ENCODE results near the gene PSEN1.

Gene PSEN1

DNA sequence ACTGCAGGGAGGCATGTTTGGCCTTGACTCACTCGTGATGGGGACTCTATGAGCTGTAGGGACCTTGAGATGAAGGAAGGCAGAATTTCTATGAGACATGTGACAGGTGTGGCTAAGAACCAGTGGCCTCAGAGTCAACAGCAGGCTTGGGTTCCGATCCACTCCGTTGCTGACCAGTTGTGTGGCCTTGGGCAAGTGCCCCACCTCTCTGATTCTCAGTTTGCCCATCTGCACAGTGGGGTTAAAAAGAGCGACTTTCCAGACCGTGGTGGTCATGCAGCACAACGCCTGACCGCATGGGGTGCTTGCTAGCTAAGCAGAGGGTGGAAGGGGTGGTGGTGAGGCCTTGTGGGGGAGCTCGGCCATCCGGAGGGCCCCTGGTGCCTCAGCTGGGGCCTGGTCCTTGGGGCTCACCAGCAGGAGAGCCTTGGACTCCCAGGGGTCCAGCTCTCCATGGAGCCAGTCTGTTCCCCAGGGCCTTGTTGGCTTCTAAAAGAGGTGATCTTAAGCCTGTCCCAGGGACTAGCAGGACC lies 119.5 kb downstream of the PSEN1 start:
- no peak for DNase-seq

DNA sequence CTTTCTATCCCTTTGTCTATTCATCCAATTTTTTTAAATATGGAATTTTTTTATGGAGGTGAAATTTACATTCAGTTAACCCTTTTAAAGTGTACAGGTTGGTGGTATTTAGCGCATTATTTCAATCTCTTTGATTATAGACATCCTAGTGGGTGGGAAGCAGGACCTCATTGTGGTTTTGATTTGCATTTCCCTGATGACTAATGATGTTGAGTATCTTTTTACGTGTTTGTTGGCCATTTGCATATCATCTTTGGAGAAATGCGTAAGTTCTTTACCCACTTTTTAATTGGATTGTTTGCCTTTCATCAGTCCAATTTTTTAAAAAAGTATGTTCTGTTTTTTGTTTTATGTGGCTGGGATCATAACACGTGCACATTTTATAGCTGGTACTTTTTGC lies 121.8 kb downstream of the PSEN1 start:
- no peak for DNase-seq

DNA sequence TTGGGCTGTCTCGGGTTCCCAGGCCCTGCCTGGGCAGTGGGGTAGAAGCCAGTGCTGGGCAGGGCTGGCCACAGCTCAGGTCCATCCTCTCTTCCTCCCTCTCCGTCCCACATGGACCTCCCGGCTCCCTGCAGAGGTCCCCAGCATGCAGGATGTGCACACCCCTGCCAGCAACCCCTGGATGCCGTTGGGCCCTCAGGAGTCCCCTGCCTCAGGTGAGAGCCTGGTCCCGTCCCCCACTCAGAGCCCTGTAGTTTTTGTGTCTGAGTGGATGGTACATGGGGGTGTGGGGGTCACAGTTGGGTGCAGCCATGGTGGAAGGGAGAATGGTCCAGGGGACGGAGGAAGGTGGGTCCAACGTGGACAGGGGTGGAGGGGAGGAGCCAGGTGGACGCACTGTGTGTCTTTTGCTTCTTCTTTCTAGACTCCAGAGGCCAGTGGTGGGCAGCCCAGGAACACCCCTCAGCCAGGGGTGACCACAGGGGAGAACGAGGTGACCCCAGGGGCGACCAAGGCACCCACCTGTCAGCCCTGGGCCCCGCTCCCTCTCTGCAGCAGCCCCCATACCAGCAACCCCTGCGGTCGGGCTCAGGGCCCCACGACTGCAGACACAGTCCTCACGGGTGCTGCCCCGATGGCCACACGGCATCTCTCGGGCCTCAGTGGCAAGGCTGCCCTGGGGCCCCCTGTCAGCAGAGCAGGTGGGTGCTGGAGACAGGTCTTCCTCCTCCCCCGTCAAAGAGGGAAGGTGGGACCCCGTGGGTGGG lies 122.7 kb downstream of the PSEN1 start:
- DNase-seq, result no peak

DNA sequence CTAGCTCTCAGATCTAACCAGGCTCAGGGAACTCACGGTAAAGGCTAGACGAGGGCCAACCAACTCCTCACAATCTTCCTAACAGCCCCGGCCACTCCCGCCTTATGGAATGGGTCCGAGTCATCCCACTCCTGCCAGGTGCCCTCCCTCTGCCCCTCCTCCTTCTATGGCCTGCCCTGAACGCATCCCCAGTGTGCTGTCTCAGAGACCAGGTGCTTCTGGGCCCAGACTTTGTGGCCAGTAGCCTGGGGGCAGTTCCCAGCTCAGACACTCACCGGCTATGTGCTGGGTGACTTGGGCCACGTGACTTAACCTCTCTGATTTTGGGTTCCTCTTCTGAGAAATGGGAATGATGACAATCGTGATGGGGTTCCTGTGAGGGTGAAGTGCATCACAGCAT lies 123.5 kb downstream of the PSEN1 start:
- DNase-seq, result no peak

DNA sequence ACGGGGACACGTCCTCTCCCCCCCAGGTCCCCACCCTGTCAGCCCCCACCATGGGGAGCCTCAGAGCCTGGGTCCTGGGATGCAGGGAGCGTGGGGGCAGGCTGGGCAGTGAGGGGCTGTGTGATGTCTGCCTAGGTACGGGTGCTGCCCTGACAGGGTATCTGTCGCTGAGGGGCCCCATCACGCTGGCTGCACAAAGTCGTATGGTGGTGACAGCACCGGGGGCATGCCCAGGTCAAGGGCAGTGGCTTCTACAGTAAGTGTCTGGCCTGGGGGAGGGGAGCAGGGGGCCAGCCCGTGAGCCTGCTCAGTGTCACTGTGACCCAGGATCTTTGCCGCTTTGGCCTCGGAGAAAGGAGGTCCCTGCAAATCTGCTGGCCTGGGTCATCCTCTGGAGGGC lies 124.3 kb downstream of the PSEN1 start:
- no peak for DNase-seq

DNA sequence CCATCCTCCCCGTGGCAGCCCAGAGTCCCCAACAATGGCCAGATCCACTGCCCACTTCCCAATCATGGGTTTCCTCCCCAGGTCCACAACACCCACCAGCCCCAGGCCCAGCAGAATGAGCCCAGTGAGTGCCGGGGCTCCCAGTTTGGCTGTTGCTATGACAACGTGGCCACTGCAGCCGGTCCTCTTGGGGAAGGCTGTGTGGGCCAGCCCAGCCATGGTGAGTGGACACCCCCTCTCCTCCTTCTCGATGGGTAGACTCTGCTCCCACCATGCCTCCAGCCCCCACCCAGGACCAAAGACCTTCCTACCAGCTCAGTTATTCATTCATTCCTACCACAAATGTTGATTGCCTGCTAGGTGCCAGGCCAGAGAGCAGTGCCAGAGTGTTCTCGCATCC lies 124.8 kb downstream of the PSEN1 start:
- DNase-seq, result no peak

DNA sequence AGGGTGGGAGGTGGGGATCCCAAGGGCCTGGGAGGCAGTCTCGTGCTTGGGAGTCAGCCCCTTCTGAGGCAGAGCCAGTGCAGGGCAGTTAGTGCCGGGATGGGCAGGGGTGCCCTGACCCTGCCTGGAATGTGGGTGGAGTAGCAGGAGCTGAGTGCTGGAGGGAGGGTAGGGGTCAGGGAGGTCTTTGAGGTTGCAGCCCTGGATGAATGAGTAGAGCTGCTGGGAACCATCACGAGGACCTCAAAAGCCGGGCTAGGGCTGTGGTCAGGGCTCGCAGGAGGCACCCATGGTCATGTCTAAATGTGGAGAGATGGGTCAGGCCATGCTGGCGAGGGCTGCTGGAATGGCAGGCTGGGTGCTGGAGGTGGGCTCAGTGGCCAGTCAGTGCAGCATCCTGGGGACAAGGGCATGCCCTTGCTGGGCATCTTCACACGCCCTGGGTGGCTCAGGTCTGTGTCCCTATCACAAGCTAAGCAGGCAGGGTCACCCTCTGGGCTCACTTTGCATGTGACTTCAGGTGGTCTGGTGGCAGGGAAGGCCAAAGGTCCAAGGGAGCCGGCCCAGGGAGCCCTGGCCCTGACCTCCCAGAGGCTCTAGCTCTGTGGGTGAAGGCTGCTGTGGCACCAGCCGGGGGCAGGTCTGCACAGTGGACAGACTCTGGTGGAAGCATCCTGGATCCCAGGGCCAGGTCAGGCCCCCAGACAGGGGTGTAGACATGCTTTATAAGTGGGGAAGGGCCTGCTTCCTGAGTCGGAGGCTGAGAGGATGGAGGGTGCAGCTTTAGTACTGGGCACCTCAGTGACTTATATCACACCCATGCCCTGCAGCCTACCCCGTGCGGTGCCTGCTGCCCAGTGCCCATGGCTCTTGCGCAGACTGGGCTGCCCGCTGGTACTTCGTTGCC lies 125.5 kb downstream of the PSEN1 start:
- no peak for DNase-seq

DNA sequence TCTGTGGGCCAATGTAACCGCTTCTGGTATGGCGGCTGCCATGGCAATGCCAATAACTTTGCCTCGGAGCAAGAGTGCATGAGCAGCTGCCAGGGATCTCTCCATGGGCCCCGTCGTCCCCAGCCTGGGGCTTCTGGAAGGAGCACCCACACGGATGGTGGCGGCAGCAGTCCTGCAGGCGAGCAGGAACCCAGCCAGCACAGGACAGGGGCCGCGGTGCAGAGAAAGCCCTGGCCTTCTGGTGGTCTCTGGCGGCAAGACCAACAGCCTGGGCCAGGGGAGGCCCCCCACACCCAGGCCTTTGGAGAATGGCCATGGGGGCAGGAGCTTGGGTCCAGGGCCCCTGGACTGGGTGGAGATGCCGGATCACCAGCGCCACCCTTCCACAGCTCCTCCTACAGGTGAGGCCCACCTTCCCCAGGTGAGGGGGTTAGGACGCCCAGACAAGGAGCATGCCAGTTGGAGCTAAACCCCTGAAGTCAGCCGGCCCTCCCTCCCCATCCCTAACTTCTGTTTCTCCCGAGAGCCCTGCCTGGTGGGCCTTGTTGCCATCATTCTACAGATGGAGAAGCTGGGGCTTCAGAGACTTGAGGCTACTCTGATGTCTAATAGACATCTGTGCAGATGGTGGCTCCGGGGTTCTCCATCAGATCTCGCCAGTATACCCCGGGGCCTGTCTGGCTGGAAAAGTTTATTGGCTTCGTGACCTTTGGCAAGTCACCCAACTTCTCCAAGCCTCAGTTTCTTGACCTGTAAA lies 126.3 kb downstream of the PSEN1 start:
- no peak for DNase-seq

DNA sequence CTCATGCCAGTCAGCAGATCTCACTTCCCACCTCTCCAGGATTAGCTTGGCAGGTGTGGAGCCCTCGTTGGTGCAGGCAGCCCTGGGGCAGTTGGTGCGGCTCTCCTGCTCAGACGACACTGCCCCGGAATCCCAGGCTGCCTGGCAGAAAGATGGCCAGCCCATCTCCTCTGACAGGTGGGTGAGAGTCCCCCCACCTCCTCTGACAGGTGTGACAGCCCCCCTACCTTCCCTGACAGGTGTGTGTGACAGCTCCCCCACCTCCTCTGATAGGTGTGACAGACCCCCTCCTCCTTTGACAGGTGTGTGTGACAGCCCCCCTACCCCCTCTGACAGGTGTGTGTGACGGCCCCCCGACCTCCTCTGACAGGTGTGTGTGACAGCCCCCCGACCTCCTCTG lies 127.3 kb downstream of the PSEN1 start:
- no peak for DNase-seq

DNA sequence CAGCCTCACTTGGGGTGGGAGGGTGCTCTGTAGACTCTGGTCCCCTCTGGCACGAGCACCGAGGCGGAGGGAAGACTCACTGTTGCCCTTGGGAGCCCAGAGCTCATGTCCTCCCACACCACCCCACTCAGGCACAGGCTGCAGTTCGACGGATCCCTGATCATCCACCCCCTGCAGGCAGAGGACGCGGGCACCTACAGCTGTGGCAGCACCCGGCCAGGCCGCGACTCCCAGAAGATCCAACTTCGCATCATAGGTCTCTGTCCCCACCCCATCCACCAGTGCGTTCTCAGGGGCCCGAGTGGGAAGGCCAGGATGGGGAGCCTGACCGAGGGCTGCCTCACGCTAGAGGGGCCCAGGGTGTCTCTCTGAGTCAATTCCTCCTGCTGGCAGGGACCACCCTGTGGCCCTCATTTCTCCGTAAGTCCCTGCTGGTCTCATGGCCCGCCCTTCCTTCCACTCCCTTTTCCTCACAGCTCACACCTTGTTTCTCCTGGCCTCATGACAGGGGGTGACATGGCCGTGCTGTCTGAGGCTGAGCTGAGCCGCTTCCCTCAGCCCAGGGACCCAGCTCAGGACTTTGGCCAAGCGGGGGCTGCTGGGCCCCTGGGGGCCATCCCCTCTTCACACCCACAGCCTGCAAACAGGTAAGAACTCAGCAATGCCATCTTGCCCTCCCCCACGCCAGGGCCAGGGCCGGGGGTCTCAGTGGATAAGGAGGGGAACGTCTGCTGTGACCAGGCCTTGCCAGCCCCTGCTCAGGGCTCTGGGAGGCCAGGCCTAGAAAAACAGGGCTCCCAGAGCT lies 128.0 kb downstream of the PSEN1 start:
- DNase-seq, result no peak

DNA sequence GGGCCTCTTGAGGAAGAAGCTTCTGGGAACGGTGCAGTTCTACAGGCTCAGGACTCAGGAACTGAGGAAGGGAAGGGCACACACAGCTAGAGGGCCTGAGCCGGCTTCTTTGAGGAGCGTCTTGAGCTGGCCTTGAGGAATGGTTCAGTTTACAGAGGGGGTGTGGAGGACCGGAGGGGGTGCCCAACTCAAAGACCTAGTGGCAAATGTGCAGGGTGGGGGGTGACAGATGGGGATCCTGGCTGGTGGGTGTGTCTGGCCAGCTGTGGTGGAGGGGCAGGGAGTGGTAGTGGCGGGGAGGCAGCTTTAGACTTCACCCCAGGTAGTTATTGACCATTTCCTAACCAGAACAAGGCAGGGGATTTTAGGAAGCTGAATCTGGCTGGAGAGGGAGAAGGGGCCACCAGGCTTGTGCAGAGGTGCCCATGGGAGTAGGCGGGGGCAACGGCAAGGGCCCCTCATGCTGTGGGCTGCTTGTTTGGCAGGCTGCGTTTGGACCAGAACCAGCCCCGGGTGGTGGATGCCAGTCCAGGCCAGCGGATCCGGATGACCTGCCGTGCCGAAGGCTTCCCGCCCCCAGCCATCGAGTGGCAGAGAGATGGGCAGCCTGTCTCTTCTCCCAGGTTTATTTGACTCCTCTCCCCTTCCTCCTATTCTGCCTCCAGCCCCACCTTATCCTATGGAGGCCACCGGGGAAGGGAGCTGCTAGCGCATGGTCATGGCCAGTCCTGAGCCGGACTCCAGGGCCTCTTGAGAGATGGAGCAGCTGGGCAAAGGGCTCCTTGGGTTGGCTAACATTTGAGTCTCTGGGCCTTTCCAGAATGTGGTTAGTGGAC lies 128.8 kb downstream of the PSEN1 start:
- no peak for DNase-seq

DNA sequence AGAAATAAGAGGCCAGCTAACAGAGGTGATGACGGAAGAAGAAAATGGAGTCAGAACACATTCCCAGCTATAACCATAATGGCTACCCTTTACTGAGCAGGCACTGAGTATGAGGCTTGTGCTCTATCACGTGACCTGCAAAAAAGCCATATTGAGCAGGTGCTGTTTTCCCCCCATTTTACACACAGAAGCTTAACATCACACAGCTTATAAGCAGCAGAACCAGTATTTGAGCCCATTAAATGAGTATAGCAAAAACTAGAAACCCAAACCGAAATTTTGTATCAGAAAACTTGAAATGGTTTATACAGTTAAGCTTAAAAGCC lies 129.4 kb downstream of the PSEN1 start:
- no peak for DNase-seq

DNA sequence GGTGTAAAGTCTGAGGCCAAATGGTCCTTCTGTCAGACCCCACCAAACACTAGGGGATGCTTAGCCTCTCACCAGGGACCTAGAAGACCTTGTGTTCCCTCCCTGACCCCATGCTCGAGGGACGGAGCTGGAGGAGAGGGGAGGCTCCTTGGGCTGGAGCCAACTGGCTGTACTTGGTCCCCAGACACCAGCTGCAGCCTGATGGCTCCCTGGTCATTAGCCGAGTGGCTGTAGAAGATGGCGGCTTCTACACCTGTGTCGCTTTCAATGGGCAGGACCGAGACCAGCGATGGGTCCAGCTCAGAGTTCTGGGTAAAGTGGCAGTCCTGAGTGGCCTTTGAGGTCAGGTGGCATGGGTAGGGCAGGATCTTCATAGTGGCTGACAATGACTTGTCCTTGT lies 130.0 kb downstream of the PSEN1 start:
- DNase-seq, result no peak

DNA sequence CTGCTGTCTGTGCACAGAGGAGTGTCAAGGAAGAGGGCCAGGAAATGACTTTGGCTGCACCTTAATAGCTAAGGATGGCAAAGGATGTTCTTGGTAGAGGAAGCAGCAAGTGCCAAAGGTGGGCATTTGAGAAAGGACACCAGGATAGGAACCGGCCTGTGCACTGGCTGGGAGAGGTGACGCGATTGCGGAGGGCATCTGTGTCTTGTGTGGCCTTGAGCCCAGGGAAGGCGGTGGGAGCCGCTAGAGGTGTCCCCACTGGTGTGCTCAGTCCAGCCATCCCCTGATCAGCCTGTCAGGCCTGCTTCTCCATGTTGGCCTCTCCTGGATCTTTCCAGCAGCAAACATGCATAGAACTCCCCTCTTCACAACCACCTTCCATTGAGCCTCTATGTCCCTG lies 131.2 kb downstream of the PSEN1 start:
- DNase-seq, result no peak

DNA sequence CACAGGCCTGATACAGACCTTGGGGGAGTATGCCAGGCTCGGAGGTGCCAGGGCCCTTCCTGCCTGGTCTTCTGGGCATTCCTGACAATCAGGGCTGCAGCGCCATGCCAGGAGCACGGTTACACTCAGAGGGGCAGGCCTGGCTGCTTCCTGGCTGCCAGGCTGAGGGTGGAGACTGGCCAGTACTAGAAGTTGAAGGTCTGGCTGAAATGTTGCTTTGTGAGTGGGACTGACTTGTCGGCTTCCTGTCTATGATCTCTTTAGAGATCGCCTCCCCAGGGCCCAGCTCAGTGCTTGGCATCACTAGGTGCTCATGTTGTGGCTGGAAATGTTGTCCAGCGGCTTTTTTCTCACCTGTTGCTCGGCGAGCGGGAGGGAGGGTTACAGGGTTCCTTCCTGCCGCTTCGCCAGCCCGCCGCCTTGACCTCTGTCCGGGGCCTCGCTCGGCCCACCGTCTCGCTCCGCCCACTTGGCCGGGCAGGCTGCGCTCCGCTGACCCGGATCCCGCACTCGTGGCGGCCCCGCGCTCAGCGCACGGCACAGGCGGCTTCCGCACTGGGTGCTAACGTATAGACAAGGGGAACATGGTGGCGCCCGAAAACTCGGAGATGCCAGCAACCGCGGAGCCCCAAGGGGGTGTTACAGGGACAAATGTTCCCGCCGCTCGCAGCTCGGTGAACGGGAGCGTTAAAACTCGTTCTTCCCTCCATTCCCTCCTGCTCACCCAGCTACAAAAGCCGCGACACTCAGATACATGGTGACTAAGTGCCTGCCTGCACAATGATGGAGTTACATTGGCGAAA lies 133.6 kb downstream of the PSEN1 start:
- no peak for DNase-seq

DNA sequence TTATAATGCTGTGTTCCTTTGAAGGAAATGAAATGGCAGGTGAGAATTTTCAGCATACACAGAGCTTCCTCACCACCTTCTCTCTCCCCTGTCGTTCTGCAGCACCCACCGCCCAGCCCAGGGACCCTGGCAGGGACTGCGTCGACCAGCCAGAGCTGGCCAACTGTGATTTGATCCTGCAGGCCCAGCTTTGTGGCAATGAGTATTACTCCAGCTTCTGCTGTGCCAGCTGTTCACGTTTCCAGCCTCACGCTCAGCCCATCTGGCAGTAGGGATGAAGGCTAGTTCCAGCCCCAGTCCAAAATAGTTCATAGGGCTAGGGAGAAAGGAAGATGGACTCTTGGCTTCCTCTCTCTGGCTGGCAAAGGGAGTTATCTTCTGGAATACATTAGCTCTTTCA lies 136.1 kb downstream of the PSEN1 start:
- DNase-seq, result no peak
